Fibroblast of peridontal ligament (primary cell): ENCODE data around the gene HMGB1.
"Not testable (repeated sequence)": the region's sequence is repeated elsewhere in the genome, so short reads cannot be mapped to it uniquely, and the experiment has no call there.

ENCODE experiments used
- DNase-seq: peaks from one replicate; pipeline ENCODE4 v3.0.0-alpha.2; 2010; ENCODE audit errors: extremely low read depth

Gene HMGB1

DNA sequence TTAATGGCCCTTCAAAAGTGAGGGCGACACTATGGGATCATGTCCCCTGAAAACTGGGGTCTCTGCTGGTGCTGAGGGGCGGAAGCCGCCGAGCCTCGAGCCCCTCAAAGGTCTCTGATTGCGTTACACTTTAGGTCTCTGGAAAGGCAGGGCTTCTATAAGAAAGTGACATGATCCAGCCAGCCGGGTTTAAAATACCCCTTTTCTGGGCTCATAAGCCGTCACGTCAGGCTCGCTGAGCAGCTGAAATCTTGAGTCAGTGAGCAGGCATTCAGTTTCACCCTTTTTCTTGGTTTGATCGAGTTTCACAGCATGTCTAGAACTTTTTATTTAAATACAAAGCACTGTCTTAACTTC is 600 bp upstream of the HMGB1 start:
- peak; percentile 36 for DNase-seq

DNA sequence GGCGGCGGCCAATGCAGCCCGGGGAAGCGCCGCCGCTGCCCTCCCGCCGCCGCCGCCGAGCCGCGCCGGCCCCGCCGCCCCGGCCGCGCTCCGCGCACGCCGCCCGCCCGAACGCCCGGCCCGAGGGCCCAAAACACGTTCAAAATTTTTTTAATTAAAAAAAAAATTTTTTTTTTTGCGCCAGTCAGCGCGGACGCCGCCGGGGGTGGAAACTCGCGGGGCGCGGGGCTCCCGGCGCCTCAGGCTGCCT is 468 bp downstream of the HMGB1 start:
- no peak for DNase-seq

GRCh38 chr13:30464496-30465342 is 1.0 kb downstream of the HMGB1 start:
- peak; percentile 82 for DNase-seq

GRCh38 chr13:30463787-30464495 is 1.8 kb downstream of the HMGB1 start:
- DNase-seq = peak; percentile 56

- peak; percentile 78 for DNase-seq
Measured at GRCh38 chr13:30461279-30462066, 4.3 kb downstream of the HMGB1 start.

GRCh38 chr13:30457306-30457891 is 8.3 kb downstream of the HMGB1 start:
- DNase-seq = no peak

DNA sequence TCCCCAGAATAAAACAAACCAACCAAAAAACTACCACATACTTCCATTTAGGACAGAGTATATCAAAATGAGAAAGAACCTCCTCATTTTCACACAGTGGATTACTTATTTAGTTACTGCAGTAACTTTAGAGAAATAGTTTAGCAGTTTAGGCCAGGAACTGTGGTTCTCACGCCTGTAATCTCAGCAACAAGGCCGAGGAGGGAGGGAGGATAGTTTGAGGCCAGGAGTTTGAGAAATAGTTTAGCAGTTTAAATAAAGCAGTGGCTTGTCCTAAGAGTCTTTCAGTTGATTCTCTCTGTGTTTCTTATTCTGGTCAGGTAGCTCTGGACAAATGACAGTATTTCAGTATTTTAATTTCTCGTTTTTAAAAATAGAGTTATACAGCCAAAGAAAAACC is 9.4 kb downstream of the HMGB1 start:
- DNase-seq = no peak

DNA sequence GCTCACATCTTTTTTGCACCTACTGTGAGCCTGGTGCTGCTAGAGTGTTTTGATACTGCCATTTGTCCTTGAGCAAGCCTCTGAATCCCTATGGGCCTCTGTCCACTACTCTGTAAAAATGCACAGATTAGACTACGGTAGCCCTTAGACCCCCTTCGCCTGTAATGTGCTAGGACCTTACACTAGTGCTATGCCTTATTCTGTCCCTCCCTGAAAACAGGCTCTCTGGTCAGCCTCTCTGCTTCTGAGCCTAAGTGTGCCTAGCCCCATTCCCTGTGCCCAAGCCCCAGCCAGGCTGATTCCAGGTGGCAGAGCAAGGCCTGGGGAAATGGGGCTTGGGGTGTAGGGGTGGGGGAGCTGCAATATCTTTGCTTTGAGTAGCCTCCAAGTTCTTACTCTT is 10.7 kb downstream of the HMGB1 start:
- DNase-seq = no peak

- no peak for DNase-seq
Measured at GRCh38 chr13:30453727-30454126, 12.0 kb downstream of the HMGB1 start.

GRCh38 chr13:30451476-30451875 is 14.3 kb downstream of the HMGB1 start:
- DNase-seq = not testable (repeated sequence)

- no peak for DNase-seq
Measured at GRCh38 chr13:30450066-30450465, 15.7 kb downstream of the HMGB1 start.

GRCh38 chr13:30448441-30448840 is 17.3 kb downstream of the HMGB1 start:
- DNase-seq = no peak

DNA sequence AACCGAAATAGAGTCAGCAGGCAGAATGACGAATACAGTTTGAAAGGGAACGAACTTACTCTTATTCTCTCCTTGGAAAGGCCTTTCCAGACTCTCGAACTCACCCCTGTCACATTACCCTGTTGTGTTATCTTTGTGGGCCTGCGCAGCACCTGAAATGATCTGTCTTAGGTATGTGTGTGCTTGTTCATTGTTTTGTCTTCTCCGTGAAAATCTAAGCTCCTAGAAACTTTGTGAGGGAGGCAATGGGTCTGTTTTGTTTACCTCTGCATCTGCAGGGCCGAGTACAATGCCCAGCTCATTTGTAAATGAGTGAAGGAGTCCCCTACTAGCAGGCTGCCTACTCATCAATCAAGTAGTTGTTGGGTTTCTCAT is 19.6 kb downstream of the HMGB1 start:
- DNase-seq = no peak

GRCh38 chr13:30443957-30444404 is 21.8 kb downstream of the HMGB1 start:
- DNase-seq = no peak

DNA sequence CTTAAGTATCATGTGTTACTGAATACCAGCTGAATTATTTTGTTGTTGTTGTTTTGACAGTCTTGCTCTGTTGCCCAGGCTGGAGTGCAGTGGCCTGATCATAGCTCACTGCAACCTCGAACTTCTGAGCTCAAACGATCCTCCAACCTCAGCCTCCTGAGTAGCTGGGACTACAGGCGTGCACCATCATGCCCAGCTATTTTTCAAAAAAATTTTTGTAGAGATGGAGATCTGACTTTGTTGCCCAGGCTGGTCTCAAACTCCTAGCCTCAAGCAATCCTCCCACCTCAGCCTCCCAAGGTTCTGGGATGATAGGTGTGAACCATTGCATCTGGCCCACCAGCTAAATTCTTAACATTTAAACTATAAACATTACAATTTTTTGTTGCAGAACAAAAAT is 22.2 kb downstream of the HMGB1 start:
- DNase-seq = not testable (repeated sequence)

GRCh38 chr13:30442926-30443325 is 22.8 kb downstream of the HMGB1 start:
- DNase-seq = no peak

DNA sequence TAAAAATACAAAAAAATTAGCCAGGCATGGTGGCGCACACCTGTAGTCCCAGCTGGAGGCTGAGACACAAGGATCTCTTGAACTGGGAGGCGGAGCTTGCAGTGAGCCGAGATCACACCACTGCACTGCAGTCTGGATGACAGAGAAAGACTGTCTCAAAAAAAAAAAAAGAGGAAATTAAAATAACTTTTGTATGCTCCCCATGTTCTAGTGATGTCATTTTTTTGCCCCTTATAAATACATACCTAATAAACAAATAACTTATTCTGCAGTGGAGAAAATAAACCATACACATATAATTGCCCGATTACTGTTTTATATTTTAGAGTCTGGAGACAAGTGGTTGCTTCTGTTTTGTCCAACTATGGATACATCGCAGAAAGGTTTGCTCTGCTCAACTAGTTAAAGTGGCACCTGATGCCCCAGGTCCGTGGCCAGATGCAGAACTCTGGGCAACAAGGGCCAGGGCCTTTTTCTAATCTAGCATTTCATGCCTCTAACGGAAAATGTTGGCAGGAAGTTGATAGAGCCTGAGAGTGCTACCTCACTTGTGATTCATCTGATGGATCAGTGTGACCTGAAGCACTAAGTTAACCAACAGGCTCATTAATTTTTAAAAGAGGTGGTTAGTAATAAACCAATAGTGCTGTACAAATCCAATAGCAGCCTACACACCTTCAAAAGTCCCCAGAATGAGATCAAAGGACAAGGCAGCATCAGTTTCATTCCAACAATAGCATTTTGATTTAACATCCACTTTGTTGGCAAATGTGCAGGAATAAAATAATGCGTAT is 24.6 kb downstream of the HMGB1 start:
- no peak for DNase-seq

DNA sequence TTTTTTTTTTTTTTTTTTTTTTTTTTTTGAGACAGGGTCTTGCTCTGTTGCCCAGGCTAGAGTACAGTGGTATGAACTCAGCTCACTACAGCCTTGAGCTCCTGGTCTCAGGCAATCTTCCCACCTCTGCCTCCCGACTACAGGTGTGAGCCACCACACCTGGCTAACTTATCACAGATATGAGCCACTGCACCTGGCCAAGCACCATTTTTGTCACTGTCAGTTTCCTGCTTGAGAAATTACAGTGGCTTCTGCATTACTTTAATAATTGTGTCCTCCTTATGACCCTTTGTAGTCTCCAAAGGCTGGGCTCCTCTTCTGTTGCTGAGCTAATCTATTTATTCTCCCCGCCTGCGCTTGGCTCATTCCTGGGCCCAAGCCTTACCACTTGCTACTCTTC is 27.4 kb downstream of the HMGB1 start:
- no peak for DNase-seq

GRCh38 chr13:30437177-30437576 is 28.6 kb downstream of the HMGB1 start:
- no peak for DNase-seq

DNA sequence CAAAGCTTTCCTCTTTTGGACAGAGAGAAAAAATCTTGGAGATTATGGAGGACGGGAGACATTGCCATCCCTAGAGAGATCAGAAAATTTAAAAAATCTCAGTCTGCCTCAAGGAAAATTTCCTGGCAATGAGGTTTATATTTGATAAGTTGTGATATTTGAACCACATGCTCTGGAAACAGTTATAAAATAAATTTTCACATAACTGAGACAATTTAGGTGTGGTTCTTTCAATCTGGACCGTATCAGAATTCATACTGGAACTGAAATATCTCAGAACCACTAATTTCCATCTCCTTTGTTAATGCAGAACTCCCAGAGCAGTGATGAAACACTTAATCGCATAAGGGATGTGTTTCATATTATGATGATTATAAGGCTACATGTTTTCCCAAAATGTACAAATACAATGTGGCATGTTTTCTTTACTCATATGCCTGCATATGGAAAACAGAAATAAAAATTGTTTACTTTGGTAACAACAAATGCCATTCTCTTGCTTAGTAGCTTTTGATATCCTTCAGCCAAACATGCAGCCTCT is 29.8 kb downstream of the HMGB1 start:
- DNase-seq = peak; percentile 11

GRCh38 chr13:30431269-30431940 is 34.3 kb downstream of the HMGB1 start:
- DNase-seq = no peak
